ENCODE data around the gene CEP295NL. TPM values are rescaled to one million over a fixed set of nuclear protein-coding genes. Genes with fewer than 3 reads are reported as not detected.
A peak's percentile ranks its signal among the peaks of the same experiment; 100 is the strongest.

CEP295NL gene
- total and polyA plus RNA-seq, 2 of the 13 experiments (the other 11 are each of a cell fraction or from before 2014, with no cell fraction given) = not detected

DNA sequence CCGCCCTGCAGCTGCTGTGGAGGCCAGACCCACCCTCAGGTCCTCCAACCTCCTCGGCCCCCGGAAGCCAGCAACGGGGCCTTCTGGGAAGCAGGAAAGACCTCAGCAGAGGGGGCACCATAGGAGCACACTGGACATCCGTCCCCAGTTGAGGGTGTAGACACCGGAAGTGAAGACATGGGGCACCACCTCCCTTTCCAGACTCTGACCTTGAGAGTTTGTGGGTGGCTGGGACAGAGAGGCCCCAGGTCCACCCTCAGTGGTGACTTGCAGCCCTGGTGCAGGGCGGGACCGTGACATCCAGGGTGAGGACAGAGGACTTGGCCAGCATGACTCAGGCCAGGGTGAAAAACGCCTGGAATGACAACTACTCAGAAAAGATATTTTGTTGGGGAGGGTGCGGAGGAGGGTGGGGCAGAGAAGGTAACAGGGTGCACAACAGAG, 19.9 kb downstream of the CEP295NL start (continued):
- no peak for TF ChIP-seq ZNF460 (CRISPR knock-in tag; IDR thresholded peaks at IDR 0.05; ENCODE audit: borderline replicate concordance)
- TF ChIP-seq, protein P1, sequence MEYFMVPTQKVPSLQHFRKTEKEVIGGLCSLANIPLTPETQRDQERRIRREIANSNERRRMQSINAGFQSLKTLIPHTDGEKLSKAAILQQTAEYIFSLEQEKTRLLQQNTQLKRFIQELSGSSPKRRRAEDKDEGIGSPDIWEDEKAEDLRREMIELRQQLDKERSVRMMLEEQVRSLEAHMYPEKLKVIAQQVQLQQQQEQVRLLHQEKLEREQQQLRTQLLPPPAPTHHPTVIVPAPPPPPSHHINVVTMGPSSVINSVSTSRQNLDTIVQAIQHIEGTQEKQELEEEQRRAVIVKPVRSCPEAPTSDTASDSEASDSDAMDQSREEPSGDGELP (IDR thresholded peaks at IDR 0.05; ENCODE audit: borderline replicate concordance, low read depth) = no peak
- TF ChIP-seq SYNCRIP (IDR thresholded peaks at IDR 0.05; ENCODE audit: insufficient read depth, low read depth, low read length) = no peak
- no peak; the same call in 1 of the 2 replicates for TF ChIP-seq CBX5 (CRISPR knock-in tag; IDR thresholded peaks at IDR 0.05; ENCODE audit: borderline replicate concordance)
- peak; percentile 61; the same call in 1 of the 2 replicates for TF ChIP-seq ZNF878 (CRISPR knock-in tag; IDR thresholded peaks at IDR 0.05)
- TF ChIP-seq, protein P2, sequence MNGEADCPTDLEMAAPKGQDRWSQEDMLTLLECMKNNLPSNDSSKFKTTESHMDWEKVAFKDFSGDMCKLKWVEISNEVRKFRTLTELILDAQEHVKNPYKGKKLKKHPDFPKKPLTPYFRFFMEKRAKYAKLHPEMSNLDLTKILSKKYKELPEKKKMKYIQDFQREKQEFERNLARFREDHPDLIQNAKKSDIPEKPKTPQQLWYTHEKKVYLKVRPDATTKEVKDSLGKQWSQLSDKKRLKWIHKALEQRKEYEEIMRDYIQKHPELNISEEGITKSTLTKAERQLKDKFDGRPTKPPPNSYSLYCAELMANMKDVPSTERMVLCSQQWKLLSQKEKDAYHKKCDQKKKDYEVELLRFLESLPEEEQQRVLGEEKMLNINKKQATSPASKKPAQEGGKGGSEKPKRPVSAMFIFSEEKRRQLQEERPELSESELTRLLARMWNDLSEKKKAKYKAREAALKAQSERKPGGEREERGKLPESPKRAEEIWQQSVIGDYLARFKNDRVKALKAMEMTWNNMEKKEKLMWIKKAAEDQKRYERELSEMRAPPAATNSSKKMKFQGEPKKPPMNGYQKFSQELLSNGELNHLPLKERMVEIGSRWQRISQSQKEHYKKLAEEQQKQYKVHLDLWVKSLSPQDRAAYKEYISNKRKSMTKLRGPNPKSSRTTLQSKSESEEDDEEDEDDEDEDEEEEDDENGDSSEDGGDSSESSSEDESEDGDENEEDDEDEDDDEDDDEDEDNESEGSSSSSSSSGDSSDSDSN (CRISPR knock-in tag; IDR thresholded peaks at IDR 0.05) = 0 out of 2 replicates have a peak, but pooled peaks have one; percentile 27
- TF ChIP-seq MEIS2 (CRISPR knock-in tag; IDR thresholded peaks at IDR 0.05) = no peak
- TF ChIP-seq ZNF7 (CRISPR knock-in tag; IDR thresholded peaks at IDR 0.05) = no peak
- TF ChIP-seq MED1 (CRISPR knock-in tag; IDR thresholded peaks at IDR 0.05) = peak; percentile 29; the same call in 1 of the 2 replicates
- TF ChIP-seq PHF21A (CRISPR knock-in tag; IDR thresholded peaks at IDR 0.05) = peak; percentile 73
- peak; percentile 63; the same call in 1 of the 2 replicates for TF ChIP-seq MAZ (IDR thresholded peaks at IDR 0.05; ENCODE audit: borderline replicate concordance, low read depth, low read length)
- TF ChIP-seq MAZ (CRISPR knock-in tag; IDR thresholded peaks at IDR 0.05; ENCODE audit: low read depth) = no peak
- TF ChIP-seq GABPB1 (CRISPR knock-in tag; IDR thresholded peaks at IDR 0.05) = peak; percentile 92
- TF ChIP-seq, protein P3, sequence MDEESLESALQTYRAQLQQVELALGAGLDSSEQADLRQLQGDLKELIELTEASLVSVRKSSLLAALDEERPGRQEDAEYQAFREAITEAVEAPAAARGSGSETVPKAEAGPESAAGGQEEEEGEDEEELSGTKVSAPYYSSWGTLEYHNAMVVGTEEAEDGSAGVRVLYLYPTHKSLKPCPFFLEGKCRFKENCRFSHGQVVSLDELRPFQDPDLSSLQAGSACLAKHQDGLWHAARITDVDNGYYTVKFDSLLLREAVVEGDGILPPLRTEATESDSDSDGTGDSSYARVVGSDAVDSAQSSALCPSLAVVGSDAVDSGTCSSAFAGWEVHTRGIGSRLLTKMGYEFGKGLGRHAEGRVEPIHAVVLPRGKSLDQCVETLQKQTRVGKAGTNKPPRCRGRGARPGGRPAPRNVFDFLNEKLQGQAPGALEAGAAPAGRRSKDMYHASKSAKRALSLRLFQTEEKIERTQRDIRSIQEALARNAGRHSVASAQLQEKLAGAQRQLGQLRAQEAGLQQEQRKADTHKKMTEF (CRISPR knock-in tag; IDR thresholded peaks at IDR 0.05) = peak; percentile 36; the same call in 1 of the 2 replicates
- 0 out of 2 replicates have a peak, but pooled peaks have one; percentile 60 for TF ChIP-seq SIN3A (IDR thresholded peaks at IDR 0.05; ENCODE audit: borderline replicate concordance, low read depth, low read length)
- TF ChIP-seq, protein P4, sequence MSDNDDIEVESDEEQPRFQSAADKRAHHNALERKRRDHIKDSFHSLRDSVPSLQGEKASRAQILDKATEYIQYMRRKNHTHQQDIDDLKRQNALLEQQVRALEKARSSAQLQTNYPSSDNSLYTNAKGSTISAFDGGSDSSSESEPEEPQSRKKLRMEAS (IDR thresholded peaks at IDR 0.05) = peak; percentile 24; the same call in 1 of the 2 replicates
- TF ChIP-seq, protein P5, sequence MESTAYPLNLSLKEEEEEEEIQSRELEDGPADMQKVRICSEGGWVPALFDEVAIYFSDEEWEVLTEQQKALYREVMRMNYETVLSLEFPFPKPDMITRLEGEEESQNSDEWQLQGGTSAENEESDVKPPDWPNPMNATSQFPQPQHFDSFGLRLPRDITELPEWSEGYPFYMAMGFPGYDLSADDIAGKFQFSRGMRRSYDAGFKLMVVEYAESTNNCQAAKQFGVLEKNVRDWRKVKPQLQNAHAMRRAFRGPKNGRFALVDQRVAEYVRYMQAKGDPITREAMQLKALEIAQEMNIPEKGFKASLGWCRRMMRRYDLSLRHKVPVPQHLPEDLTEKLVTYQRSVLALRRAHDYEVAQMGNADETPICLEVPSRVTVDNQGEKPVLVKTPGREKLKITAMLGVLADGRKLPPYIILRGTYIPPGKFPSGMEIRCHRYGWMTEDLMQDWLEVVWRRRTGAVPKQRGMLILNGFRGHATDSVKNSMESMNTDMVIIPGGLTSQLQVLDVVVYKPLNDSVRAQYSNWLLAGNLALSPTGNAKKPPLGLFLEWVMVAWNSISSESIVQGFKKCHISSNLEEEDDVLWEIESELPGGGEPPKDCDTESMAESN (CRISPR knock-in tag; conservative IDR thresholded peaks at IDR 0.05) = 0 out of 2 replicates have a peak, but pooled peaks have one; percentile 29
- TF ChIP-seq, protein P6, sequence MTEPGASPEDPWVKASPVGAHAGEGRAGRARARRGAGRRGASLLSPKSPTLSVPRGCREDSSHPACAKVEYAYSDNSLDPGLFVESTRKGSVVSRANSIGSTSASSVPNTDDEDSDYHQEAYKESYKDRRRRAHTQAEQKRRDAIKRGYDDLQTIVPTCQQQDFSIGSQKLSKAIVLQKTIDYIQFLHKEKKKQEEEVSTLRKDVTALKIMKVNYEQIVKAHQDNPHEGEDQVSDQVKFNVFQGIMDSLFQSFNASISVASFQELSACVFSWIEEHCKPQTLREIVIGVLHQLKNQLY (CRISPR knock-in tag; IDR thresholded peaks at IDR 0.05) = no peak
- TF ChIP-seq MAFK (conservative IDR thresholded peaks at IDR 0.05 in 1 of 2, IDR thresholded peaks at IDR 0.05 in 1 of 2; ENCODE audit: low read length in 2 of 2) = peak; percentile 8 to 26; a peak in 1 of 4 replicates
- TF ChIP-seq KAT8 (CRISPR knock-in tag; IDR thresholded peaks at IDR 0.05) = peak; percentile 86
- no peak for TF ChIP-seq FOXP1 (IDR thresholded peaks at IDR 0.05)
- TF ChIP-seq FOXP1 (CRISPR knock-in tag; IDR thresholded peaks at IDR 0.05) = 0 out of 2 replicates have a peak, but pooled peaks have one; percentile 7
- TF ChIP-seq SP1 (IDR thresholded peaks at IDR 0.05) = no peak
- TF ChIP-seq SP1 (CRISPR knock-in tag; IDR thresholded peaks at IDR 0.05) = peak; percentile 21; the same call in 1 of the 2 replicates
- TF ChIP-seq ZNF34 (CRISPR knock-in tag; IDR thresholded peaks at IDR 0.05; ENCODE audit: borderline replicate concordance) = no peak

Data from HepG2 (cell line).